Suppressor macrophage treated with lipopolysaccharide for 4 hours (primary cell): ENCODE data around the gene KIF20A.
"Not testable (repeated sequence)": the region's sequence is repeated elsewhere in the genome, so short reads cannot be mapped to it uniquely, and the experiment has no call there.

ENCODE experiments used
- DNase-seq: peaks from one replicate; pipeline ENCODE4 v3.0.0-alpha.2; 2020

The KIF20A gene

GRCh38 chr5:138188626-138189025 is 9.7 kb downstream of the KIF20A start:
- no peak for DNase-seq

- DNase-seq, result no peak
Measured at GRCh38 chr5:138192826-138193225, 13.9 kb downstream of the KIF20A start.

GRCh38 chr5:138193859-138194258 is 14.9 kb downstream of the KIF20A start:
- not testable (repeated sequence) for DNase-seq

GRCh38 chr5:138210985-138211384 is 32.1 kb downstream of the KIF20A start:
- DNase-seq, result no peak

GRCh38 chr5:138212828-138213160 is 33.9 kb downstream of the KIF20A start:
- DNase-seq, result peak; percentile 3

GRCh38 chr5:138213161-138214029 is 34.5 kb downstream of the KIF20A start, which contains the start of gene CDC23:
CDC23 (minus strand) TSS chr5:138213323; CDS start chr5:138213312, 11 bp downstream.
- peak; percentile 98 for DNase-seq

- no peak for DNase-seq
Measured at GRCh38 chr5:138216799-138217198, 37.9 kb downstream of the KIF20A start.

GRCh38 chr5:138223532-138223931 is 44.6 kb downstream of the KIF20A start:
- no peak for DNase-seq

GRCh38 chr5:138224712-138225111 is 45.8 kb downstream of the KIF20A start:
- DNase-seq, result no peak

GRCh38 chr5:138226910-138227309 is 48.0 kb downstream of the KIF20A start:
- no peak for DNase-seq

- no peak for DNase-seq
Measured at GRCh38 chr5:138229387-138229786, 50.5 kb downstream of the KIF20A start.

GRCh38 chr5:138230261-138230660 is 51.3 kb downstream of the KIF20A start:
- no peak for DNase-seq

GRCh38 chr5:138230981-138231589 is 52.2 kb downstream of the KIF20A start:
- DNase-seq, result peak; percentile 22

- no peak for DNase-seq
Measured at GRCh38 chr5:138233280-138233679, 54.4 kb downstream of the KIF20A start.

- DNase-seq, result no peak
Measured at GRCh38 chr5:138234651-138235050, 55.7 kb downstream of the KIF20A start.
